ENCODE results near the gene ATF4. TPM values are rescaled to one million over a fixed set of nuclear protein-coding genes. Genes with fewer than 3 reads are reported as not detected.

The ATF4 gene
- total RNA-seq, 1 donor from 2014 or later: 173 TPM

DNA sequence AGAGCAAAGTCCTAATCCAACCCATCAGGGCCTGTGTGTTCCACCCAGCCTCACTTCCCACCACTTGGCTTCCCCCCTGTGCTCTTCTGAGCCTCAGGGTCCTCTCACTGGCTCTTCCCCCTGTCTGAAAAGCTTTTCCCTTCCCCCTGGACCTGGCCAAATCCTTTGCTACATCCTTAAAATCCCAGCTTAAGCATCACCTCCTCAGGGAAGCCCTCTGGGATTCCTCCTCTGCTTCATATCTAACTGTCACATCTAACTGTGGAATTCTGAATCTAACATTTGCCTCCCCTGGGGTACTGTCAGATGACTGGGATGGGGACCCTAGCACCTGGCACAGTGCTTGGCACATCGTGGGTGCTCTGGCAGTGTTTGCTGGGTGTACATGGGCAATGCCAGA, 51.2 kb downstream of the ATF4 start:
- H3K4me1 ChIP-seq: no peaks in the 10 kb centered on the region
- DNase-seq (ENCODE audit: low spot score in 2 of 2): no peak
- intact Hi-C loops (cut with DNase I): no loop called here
- H3K4me3 ChIP-seq: no peak overlapping the region
- TF ChIP-seq, protein P1, sequence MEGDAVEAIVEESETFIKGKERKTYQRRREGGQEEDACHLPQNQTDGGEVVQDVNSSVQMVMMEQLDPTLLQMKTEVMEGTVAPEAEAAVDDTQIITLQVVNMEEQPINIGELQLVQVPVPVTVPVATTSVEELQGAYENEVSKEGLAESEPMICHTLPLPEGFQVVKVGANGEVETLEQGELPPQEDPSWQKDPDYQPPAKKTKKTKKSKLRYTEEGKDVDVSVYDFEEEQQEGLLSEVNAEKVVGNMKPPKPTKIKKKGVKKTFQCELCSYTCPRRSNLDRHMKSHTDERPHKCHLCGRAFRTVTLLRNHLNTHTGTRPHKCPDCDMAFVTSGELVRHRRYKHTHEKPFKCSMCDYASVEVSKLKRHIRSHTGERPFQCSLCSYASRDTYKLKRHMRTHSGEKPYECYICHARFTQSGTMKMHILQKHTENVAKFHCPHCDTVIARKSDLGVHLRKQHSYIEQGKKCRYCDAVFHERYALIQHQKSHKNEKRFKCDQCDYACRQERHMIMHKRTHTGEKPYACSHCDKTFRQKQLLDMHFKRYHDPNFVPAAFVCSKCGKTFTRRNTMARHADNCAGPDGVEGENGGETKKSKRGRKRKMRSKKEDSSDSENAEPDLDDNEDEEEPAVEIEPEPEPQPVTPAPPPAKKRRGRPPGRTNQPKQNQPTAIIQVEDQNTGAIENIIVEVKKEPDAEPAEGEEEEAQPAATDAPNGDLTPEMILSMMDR (IDR thresholded peaks at IDR 0.05): no peak
- H3K36me3 ChIP-seq: no peaks in the 10 kb centered on the region
- no peaks in the 10 kb centered on the region for H3K27me3 ChIP-seq
- H3K27ac ChIP-seq: no peak overlapping the region
- no peaks in the 10 kb centered on the region for H3K9me3 ChIP-seq

Other genes with a start within 250 kb of the ATF4 start
- 1,479 TPM for gene RPL3, start 200.9 kb upstream of the ATF4 start, total RNA-seq
- gene SYNGR1, start 170.6 kb upstream of the ATF4 start, total RNA-seq: 2.2 TPM
- 42.9 TPM for gene TAB1, start 120.8 kb upstream of the ATF4 start, total RNA-seq
- 9.8 TPM for gene MGAT3, start 63.5 kb upstream of the ATF4 start, total RNA-seq
- 22.5 TPM for gene MIEF1, start 18.3 kb upstream of the ATF4 start, total RNA-seq
- 218 TPM for gene RPS19BP1, start 12.2 kb downstream of the ATF4 start, total RNA-seq
- not detected for gene CACNA1I, start 50.2 kb downstream of the ATF4 start, total RNA-seq